Testis (tissue), 3 donors: Measurements from ENCODE around the gene MLXIPL. TPM values are rescaled to one million over a fixed set of nuclear protein-coding genes. Genes with fewer than 3 reads are reported as not detected.
"Not testable (repeated sequence)": the region's sequence is repeated elsewhere in the genome, so short reads cannot be mapped to it uniquely, and the experiment has no call there.

ENCODE experiments used
- DNase-seq: peaks from one replicate; pipeline ENCODE4 v3.0.0-alpha.2; 2019
- H3K27ac ChIP-seq, 2 donors: fragments of 200-600 bp; sonication (generic); one replicate each; pipeline ENCODE4 v1.5.1; 2019
- H3K27me3 ChIP-seq: fragments of 200-600 bp; sonication (generic); one replicate; pipeline ENCODE4 v1.5.1; 2019
- H3K36me3 ChIP-seq: fragments of 200-600 bp; sonication (generic); one replicate; pipeline ENCODE4 v1.5.1; 2017; ENCODE audit warnings: low read depth; ENCODE audit errors: missing control alignments
- H3K4me1 ChIP-seq: fragments of 200-600 bp; sonication (generic); one replicate; pipeline ENCODE4 v1.5.1; 2019
- H3K4me3 ChIP-seq, 2 donors: fragments of 200-600 bp; sonication (generic); one replicate each; pipeline ENCODE4 v1.5.1; 2017 to 2019
- H3K9me3 ChIP-seq: fragments of 200-600 bp; sonication (generic); one replicate; pipeline ENCODE4 v1.5.1; 2017
- CTCF ChIP-seq, 3 experiments: fragments of 450-650 bp in 2 of 3; fragments of 200-600 bp in 1 of 3; sonication (generic) in 1 of 3; IDR thresholded peaks; one replicate each; pipeline ENCODE4 v1.5.1; 2016 to 2019; ENCODE audit warnings: antibody characterized with exemption in 3 of 3, mild to moderate bottlenecking in 2 of 3, moderate library complexity in 1 of 3
- POLR2A ChIP-seq: fragments of 450-650 bp; IDR thresholded peaks from one replicate; pipeline ENCODE4 v1.6.1; 2017; ENCODE audit warnings: antibody characterized with exemption, mild to moderate bottlenecking, moderate library complexity
- WGBS, 2 donors: methylation state at CpG; one replicate each; pipeline ENCODE4 v1.1.5; 2018; 5-methylcytosine and 5-hydroxymethylcytosine counted together
- intact Hi-C: fragments of 100-400 bp; cut with DNase I; formaldehyde crosslinking; loops from one replicate; pipeline ENCODE4 v1.15.1; 2023; ENCODE audit warnings: low total_unique reads
- polyA plus RNA-seq: library from polyadenylated mRNA; stranded (reverse); fragments of 350-450 nt; fragmentation: Illumina TruSeq; extraction: RNeasy Lipid Tissue Mini Kit (QIAGEN cat#74804); gene quantifications from one replicate; pipeline ENCODE4 v1.2.3, GENCODE V29; 2014; ENCODE audit warnings: low read depth, low replicate concordance; ENCODE audit not compliant: insufficient read depth
- total RNA-seq, 2 donors: library from RNA; depleted of rRNA; stranded (reverse); fragments of >200 nt; gene quantifications; one replicate each; pipeline ENCODE4 v1.2.3, GENCODE V29; 2016

The MLXIPL gene
- total and polyA plus RNA-seq, 3 donors from 2014 or later = 34.2 to 215 (median 160) TPM

GRCh38 chr7:73593207-73594045 is 30.9 kb downstream of the MLXIPL start:
- no peaks in the 10 kb centered on the region for H3K4me1 ChIP-seq
- no peak overlapping the region for H3K27ac ChIP-seq
- intact Hi-C loops = no loop called here
- no peaks in the 10 kb centered on the region for H3K27me3 ChIP-seq
- DNase-seq = no peak
- WGBS, 2 donors = 68 to 72% methylated on average over 13 to 14 of the region's 14 CpGs
- TF ChIP-seq POLR2A = no peak
- TF ChIP-seq CTCF (IDR thresholded peaks at IDR 0.05) = no peak
- no peaks in the 10 kb centered on the region for H3K36me3 ChIP-seq
- H3K4me3 ChIP-seq = no peak overlapping the region
- H3K9me3 ChIP-seq = no peaks in the 10 kb centered on the region

DNA sequence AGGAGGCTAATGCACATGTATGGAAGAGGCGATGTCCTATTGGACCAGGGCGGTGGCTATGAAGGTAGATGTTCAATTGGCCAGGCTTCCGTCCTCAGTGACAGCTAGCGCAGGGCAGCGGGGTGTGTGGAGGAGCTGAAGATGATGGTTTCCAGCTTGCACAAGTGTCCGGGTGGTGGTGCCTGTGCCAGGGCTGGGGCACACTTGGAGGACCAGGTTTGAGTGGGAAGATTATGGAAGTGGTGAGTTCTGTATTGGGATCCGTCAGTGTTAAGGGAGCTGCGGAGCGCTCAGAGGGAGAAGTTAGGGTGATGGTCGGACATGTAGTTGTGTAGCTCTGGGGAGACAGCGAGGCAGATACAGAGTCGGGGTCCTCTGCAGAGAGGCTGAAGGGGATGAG is 37.4 kb downstream of the MLXIPL start:
- no peak overlapping the region for H3K27ac ChIP-seq
- TF ChIP-seq CTCF (IDR thresholded peaks at IDR 0.05) = no peak
- TF ChIP-seq POLR2A = no peak
- H3K27me3 ChIP-seq = no peaks in the 10 kb centered on the region
- no peaks in the 10 kb centered on the region for H3K9me3 ChIP-seq
- no peak for DNase-seq
- H3K4me1 ChIP-seq = no peaks in the 10 kb centered on the region
- H3K4me3 ChIP-seq = no peak overlapping the region
- H3K36me3 ChIP-seq = no peaks in the 10 kb centered on the region
- WGBS, 2 donors = 88 to 97% methylated on average over 12 of the region's 12 CpGs
- intact Hi-C loops = no loop called here

DNA sequence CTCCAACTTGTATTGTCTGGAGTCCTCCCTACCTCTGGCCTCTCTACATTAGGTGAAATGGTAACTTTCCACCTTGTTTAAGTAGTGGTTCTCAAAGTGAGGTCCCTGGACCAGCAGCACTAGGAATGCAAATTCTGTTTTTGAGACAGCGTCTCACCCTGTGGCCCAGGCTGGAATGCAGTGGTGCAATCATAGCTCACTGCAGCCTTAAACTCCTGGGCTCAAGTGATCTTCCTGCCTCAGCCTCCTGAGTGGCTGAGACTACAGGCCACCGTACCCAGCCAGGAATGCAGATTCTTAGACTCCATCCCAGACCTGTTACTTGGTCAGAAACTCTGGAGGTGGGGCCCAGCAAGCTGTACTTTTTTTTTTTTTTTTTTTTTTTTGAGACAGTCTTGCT is 39.1 kb downstream of the MLXIPL start:
- WGBS, 2 donors = 74 to 88% methylated on average over 2 of the region's 2 CpGs
- no peak for DNase-seq

GRCh38 chr7:73582664-73583202 is 41.6 kb downstream of the MLXIPL start:
- intact Hi-C loops = no loop called here
- Histone ChIP-seq H3K4me3 (no peak overlapping the region), H3K4me1 (no peaks in the 10 kb centered on the region), H3K9me3 (no peaks in the 10 kb centered on the region), H3K27ac (no peak overlapping the region), H3K36me3 (no peaks in the 10 kb centered on the region), H3K27me3 (no peaks in the 10 kb centered on the region)
- TF ChIP-seq POLR2A (no peak), CTCF (IDR thresholded peaks at IDR 0.05) (no peak)
- 88 to 90% methylated on average over 6 of the region's 6 CpGs for WGBS, 2 donors
- DNase-seq = no peak

More for the DNA sequence above, 39.1 kb downstream of the MLXIPL start:
- Histone ChIP-seq H3K9me3 (no peaks in the 10 kb centered on the region), H3K36me3 (no peaks in the 10 kb centered on the region), H3K27me3 (no peaks in the 10 kb centered on the region), H3K4me1 (no peaks in the 10 kb centered on the region), H3K4me3 (no peak overlapping the region), H3K27ac (no peak overlapping the region)
- intact Hi-C loops = no loop called here
- TF ChIP-seq POLR2A (no peak), CTCF (IDR thresholded peaks at IDR 0.05) (no peak)

DNA sequence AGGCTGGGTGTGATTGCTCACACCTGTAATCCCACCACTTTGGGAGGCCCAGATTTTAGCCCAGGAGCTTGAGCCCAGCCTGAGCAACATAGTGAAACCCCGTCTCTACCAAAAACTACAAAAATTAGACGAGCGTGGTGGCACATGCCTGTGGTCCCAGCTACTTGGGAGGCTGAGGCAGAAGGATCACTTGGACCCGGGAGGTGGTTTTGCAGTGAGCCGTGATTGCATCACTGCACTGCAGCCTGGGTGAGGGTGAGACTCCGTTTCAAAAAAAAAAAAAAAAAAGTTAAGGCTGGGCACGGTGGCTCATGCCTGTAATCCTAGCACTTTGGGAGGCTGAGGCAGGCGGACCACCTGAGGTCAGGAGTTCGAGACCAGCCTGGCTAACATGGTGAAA is 43.3 kb downstream of the MLXIPL start:
- H3K27me3 ChIP-seq, H3K9me3 ChIP-seq, H3K27ac ChIP-seq, H3K4me3 ChIP-seq, DNase-seq, H3K36me3 ChIP-seq, intact Hi-C loops: not testable (repeated sequence)
- WGBS, 2 donors = 91 to 94% methylated on average over 9 of the region's 9 CpGs
- peaks cover 14% of the 10 kb centered on the region for H3K4me1 ChIP-seq
